Fibroblast of skin of back (primary cell): ENCODE measurements around the gene MYO1D.
A peak's percentile ranks its signal among the peaks of the same experiment; 100 is the strongest.

Experiments used
- DNase-seq: peaks from one replicate; pipeline ENCODE4 v3.0.0-alpha.2; 2013

Gene MYO1D

DNA sequence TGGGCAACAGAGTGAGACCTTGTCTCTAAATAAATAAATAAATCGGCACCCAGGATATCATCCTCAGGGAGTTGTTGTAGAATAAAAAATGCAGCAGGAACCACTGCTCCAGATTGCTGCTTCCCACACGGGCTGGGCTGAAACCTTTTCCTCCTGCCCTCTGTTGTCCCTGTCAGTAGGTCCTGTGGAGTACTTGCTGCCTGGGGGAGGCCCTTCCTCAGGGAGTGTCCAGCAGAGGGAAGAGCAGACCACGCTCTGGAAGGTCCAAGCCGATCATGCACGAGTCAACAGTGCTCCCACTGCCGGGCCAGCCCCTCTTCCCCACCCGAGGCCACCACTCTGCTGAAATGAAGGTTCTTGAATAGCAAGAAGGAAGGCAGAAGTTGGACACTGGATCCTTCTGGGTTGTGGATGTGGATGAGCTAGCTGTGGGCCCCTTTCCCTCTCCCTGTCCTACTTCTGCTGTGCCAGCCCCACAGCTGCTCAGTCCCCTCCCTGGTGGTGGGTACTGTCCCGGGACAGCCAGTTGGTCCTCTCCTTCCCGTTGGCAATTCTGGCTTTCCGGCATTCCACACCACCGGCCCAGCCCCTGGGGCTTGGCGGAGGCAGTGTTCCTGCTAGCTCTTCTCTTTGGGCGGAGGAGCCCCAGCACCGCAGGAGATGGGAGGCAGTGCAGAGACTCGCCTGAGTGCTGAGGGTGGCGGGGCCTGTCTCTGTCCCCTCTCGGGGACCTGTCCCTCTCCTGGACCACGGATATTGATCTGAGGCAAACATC is 379.3 kb downstream of the MYO1D start:
- DNase-seq = peak; percentile 67

DNA sequence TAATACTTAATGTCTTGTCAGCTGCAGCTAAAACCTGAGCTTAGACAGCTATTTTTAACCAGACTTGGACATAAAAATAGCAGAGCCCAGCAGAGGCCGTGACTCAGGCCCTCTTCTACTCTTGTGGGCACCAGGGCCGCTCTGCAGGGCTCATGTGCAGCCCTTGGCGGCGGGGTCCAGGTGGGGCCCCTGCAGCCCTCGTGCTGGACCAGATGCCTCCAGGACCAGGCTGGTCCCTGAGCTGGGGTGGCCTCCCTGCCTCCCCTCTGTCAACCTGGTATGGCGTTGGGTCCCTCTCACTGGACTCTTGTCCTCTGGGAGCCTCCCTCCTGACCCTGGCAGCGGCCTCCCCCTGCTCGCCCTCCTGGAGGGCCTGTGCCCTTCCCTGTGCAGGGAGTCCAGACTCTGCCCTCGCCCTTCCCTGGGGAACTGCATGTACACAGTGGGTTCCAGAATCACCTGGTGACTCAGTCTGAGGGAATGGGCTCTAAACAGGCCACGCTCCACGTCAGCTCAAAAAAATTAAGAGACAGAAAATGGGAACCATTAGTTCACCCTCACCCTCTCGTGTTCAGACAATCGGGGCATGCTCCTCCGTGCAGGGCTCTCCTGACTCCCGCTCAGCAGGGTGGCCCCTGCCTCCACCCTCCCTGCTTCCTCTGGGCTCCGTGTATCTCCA is 380.4 kb downstream of the MYO1D start:
- DNase-seq = peak; percentile 97

DNA sequence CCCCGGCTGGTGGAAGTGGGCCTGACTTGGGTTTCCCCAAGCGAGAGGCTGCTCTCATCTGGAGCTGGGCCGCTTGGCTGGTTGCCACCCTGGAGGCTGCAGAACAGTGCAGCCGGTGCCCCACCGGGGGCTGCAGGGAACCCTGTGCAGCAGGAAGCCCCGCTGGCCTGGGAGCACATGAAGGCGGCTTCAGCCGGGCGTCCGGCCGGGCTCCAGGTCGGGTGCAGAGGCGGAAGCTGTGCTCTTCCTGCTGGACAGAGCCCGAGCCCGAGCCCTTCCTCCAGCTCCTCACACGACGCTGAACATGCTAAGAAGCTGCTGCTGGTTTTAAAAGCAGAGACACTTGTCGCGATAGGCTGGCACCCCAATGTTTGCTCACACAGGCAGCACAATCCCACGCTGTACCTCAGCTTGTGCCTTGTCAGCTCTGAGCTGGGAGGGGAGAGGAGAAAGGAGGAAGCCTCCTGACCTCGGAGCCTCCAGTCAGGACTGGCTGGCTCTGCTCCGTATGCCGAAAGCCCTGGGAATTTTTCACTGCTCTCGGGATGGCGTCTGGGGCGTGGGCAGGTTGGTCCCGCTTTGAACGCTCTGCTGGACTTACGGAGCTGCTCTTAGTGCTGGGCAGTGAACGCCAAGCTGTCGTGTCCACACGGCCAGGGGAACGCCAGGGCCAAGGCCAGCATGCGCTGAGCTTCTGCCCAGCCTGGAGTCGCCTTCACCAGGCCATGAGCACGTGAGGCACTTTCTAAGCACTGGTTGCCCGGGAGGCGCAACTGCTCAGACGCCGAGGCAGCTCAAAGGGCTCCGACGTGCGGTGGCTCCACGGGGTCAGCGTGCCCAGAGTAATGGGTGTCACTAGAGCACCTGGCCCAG is 381.3 kb downstream of the MYO1D start:
- DNase-seq = peak; percentile 59

- no peak for DNase-seq
Measured at GRCh38 chr17:32494621-32495358, 382.1 kb downstream of the MYO1D start.

GRCh38 chr17:32493976-32494513 is 382.9 kb downstream of the MYO1D start:
- no peak for DNase-seq

DNA sequence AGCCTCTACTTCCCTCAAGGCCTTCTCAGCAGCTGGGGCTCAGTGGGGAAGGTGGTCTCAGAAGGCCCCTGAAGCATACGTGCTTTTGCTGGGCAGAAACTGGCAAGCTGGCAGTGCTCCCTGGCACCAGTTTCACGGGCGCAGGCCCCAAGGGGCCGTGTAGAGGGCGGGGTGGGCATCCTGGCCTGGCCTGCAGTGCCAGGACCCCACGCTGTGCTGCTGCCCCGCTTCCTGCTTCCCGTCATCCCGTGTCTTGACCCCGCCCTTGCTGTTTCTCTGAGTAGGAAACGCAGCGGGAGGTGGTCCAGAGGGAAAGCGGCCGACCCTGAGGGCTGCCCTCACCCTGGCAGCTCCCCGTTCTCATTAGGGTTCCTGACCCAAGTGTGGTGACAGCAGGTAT is 383.4 kb downstream of the MYO1D start:
- DNase-seq = no peak

DNA sequence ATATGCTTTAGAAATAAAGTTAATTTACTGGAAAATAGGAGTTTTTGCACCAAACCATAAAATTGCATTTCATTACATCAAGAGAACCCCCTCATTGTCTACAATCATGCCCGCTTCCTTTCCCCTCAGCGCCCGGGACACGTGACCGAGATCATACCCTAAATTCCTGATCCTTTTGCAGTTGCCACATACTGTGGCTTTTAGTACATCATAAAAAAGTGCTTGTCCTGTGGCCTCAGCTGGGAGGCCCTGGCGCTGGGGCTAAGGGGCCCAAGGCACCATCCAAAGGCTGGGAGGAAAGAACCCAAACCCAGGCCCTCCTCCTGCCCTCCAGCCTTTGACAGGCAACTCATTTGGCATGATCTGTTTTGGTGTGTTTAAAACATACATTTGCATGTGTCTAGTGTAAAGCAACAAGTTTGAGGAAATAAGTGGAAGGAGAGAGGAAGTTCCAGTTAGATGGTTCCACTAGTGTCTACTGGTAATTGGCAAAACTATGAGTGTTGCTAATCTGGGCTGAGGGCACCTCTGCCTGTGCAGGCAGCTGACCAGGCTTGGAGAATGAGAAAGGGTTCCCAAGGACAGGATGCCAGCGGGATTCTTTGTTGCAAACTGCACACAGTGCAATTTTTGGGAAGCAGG is 384.2 kb downstream of the MYO1D start:
- no peak for DNase-seq

- no peak for DNase-seq
Measured at GRCh38 chr17:32492264-32492589, 384.7 kb downstream of the MYO1D start.

DNA sequence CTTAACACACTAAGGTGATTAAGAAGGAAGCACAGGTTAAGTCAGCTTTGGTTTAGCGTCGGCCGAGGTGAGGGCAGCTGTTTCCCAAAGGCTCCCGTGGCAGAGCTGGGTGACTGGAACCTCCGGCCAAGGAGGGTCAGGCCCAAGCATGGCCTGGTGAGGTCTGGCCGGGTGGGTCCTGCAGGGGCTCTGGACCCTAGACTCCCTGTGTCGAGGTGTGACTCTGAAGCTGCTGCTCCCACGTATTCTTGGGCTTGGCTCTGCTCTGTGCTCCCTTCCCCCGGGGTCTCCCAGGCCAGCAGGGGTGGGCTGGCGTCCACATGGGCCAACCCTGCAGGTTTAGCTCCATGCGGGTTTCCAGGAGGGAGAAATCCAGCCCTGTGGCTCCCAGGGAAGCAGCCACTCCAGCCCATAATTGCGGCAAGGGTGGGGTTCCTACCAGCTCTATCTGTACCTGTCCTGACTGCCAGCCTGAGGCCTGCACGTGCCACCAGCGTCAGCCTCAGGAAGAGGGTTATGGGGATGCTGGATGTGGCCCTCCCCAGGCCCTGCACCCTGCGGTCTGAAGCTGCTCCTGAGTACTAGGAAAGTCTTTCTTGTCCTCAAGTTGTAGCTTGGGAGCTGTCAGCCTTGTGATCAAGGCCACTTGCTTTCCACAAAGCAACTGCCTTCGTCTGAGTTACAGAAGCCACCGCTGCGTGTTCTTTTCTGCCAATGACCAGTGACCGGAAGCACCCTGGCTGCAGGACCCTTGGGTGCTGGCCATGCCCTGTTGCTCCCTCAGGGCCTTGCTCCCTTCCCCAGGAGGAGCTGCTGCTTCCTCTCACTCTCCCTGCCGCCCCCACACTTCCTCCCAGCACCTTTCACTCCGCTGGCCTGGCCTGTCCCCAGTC is 385.3 kb downstream of the MYO1D start:
- no peak for DNase-seq

DNA sequence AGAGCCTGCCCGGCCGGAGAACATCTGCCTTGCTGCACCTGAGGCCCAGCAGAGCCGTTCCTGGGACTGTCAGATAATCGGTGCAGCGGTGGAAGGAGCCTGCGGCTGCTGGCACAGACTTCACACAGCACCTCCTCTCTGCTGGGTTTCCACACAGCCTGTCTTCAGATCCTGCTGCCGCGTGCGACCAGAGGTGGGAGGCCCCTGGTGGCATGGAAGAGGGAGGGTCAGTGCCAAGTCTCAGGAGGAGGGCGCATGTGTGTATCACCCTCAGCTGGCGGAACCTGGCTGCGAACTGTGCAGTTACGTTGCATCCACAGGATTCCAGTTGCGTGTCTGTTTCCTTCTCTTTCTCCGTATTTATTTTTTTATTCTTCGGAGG is 386.8 kb downstream of the MYO1D start:
- DNase-seq = no peak

GRCh38 chr17:32489320-32490100 is 387.4 kb downstream of the MYO1D start:
- no peak for DNase-seq

GRCh38 chr17:32488604-32489180 is 388.2 kb downstream of the MYO1D start:
- no peak for DNase-seq

GRCh38 chr17:32488177-32488542 is 388.8 kb downstream of the MYO1D start:
- DNase-seq = no peak

DNA sequence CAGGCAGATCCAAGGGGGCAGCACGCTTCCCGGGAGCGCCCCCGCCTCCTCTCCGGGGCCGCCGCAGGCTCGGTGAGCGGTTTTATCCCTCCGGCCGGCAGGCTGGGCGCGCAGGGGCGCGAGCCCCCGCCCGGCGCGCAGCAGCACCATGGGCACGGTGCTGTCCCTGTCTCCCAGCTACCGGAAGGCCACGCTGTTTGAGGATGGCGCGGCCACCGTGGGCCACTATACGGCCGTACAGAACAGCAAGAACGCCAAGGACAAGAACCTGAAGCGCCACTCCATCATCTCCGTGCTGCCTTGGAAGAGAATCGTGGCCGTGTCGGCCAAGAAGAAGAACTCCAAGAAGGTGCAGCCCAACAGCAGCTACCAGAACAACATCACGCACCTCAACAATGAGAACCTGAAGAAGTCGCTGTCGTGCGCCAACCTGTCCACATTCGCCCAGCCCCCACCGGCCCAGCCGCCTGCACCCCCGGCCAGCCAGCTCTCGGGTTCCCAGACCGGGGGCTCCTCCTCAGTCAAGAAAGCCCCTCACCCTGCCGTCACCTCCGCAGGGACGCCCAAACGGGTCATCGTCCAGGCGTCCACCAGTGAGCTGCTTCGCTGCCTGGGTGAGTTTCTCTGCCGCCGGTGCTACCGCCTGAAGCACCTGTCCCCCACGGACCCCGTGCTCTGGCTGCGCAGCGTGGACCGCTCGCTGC is 389.3 kb downstream of the MYO1D start:
- DNase-seq = peak; percentile 42

GRCh38 chr17:32486701-32487472 is 390.0 kb downstream of the MYO1D start, which contains the start of gene CDK5R1:
Gene CDK5R1 (plus strand): TSS chr17:32486993. CDS start chr17:32487621, 628 bp downstream.
- DNase-seq = peak; percentile 68

DNA sequence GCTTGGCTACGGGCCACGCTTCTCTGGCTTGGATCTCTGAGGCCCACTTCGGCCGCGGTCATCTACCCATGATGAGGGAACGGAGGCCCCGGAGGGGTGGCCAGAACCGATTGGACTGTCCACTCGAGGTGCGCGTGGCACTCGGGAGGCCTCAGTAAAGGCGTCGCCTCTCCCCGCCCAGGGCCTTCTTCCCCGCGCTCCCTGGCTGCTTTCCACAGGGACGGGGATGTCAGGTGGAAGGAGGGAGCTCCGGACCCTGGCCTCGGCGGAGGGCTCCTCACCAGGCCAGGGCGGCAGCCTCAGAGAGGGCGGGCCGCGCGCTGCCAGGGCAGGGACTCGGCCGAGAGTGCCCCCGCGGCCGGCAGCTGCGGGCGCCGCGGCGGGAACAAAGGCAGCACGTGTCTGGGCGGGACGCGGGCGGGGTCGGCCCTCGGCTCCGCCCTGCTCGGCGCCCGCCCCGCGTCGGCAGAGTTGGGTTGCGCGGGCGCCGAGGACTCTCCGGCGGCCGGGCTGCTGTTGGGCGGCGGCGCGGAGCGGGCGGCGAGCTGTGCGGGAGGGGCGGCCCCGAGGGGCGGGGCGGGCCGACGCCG is 390.7 kb downstream of the MYO1D start:
- peak; percentile 73 for DNase-seq

DNA sequence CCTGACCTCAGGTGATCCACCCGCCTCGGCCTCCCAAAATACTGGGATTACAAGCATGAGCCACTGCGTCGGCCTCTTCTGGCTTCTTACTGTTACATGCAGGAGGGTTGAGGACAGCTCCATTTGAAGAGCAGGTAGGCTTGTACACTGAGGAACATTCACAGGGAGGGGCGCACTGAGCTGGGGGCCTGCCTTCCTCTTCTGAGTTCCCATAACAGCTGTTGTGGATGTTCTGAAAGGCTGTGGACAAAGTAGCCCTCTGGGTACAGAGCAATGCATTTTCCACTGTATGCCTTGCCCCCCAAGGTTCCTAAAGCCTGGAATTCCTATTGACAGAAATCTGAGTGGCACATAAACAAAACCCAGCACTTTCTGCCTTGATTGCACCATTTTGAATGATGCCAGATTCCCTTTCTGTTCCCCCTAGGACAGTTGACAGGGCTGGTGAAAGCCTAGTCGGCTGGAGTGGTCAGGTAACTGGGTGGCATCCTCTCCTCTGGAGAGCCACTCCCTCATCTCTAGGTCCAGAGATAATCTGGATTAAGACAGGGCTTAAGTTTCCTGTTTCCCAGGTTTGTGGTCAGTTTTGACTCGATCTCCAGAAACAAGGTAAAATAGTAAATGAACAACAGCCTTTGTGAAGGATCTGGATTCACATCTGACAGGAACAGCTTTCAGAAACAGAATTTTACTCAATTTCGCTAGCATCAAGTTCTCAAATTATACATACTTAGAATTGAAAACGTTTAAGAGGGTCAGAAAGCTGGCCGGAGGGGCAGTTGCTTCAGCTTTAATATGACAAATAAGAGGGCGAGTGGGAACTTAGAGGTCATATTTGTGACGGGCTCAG is 391.4 kb downstream of the MYO1D start:
- DNase-seq = no peak
